GM18861 (cell line): ENCODE measurements around the gene MAP3K1.
"Not testable (repeated sequence)": the region's sequence is repeated elsewhere in the genome, so short reads cannot be mapped to it uniquely, and the experiment has no call there.

Experiments
- ATAC-seq: cut with Tn5 transposase; IDR thresholded peaks from one replicate; pipeline ENCODE4 v1.9.1; 2021; ENCODE audit not compliant: unreplicated experiment

Gene MAP3K1

GRCh38 chr5:56815658-56816545 lies 553 bp downstream of the MAP3K1 start:
- peak; percentile 27 for ATAC-seq

- ATAC-seq = peak; percentile 36
Measured at GRCh38 chr5:56816546-56817081, 1.3 kb downstream of the MAP3K1 start.

DNA sequence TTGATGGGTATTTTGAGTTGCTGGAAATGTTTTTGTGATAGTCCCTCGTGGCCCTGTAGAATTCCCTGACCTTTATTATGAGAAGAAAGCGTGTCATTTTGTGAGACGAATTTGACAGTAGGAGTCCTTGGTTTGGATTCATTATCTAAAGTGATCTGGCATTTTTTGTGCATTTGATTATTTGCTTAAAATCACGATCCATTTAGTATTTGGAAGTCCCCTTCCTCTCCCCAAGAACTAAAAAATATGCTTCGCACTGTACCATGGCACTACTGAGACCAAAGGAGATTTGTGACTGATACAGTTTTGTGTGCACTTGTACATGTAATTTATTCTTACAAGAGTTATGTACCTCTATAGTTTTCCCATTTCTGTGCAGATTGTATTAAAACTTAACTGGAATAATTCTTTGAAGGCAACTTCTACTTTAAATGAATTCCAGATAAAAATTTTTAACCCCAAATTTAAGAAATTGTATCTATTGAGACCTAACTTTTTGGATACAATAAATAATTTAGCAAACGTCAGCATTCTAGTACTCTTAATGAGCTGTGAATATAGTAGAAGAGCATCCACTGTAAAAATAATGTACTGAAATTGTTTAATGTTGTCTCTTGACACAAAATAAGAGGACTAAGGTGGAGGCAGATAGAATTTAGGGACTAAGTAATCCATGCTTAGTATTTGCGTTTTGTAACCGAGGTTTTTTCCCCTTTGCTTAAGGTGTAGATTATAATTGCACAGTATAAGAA lies 2.1 kb downstream of the MAP3K1 start:
- no peak for ATAC-seq

DNA sequence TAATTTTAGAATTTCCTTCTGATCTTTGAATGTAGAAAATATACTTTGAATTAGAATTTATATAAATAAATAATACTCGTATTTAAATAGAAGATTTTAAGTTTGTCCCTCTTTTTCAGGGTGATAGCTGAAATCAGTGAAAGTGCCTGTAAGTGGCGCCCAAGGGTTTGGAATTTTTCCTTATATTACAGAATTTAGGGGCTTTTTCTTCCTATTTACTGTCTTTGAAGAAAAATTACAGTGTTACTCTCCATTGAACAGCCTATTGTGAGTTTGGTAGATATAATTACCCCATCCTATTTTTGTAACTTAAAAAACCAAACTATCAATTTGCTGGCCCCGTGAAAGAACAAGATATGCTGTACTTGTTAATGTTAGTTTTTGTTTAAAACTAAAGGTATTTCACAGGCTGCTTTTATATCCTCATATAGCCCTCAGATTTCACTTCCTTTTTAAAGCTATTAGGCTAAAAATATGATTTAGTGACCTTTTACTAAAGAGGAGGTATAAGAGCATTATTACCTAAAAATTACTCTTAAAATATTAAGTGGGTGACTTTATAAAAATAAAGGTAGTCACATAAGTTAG lies 3.2 kb downstream of the MAP3K1 start:
- no peak for ATAC-seq

GRCh38 chr5:56819060-56819881 lies 3.9 kb downstream of the MAP3K1 start:
- no peak for ATAC-seq

DNA sequence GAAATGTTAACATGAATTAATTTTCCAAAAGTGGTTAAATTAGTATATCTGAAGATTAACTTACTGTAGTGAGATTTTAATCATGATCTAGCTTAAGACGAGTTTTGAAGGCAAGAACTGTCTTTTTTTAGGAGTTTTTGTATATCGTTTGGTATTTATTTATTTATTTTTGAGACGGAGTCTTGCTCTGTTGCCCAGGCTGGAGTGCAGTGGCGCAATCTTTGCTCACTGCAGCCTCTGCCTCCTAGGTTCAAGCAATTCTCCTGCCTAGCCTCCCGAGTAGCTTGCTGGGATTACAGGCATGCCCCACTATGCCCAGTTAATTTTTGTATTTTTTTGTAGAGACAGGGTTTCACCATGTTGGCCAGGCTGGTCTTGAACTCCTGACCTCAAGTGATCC lies 6.5 kb downstream of the MAP3K1 start:
- not testable (repeated sequence) for ATAC-seq

GRCh38 chr5:56822981-56823380 lies 7.6 kb downstream of the MAP3K1 start:
- ATAC-seq = no peak

GRCh38 chr5:56824019-56824418 lies 8.7 kb downstream of the MAP3K1 start:
- no peak for ATAC-seq

DNA sequence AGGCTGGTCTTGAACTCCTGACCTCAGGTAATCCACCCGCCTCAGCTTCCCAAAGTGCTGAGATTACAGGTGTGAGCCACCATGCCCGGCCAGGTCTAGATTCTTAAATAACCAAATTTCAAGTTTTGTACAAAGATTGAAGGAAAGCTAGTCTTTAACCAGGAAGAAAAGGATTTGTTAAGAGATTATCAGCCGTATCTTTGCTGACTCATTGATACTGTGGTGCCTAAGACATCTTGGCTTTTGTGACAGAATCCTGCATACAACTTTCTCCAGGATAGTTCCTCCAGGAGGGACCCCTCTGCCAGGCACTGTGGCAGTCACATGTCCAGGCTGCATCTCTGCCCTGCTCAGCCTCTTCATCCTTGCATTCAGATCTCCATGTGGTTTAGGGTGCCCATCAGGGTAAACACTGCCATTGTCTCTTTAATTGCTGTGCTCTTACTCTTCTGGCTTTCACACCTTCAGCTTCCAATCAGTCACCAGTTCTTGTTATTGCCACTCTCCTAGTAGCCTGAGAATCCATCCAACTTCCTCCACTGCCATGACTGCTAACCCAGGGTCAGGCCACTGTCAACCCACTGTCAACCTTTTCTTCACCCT lies 10.0 kb downstream of the MAP3K1 start:
- ATAC-seq = no peak

DNA sequence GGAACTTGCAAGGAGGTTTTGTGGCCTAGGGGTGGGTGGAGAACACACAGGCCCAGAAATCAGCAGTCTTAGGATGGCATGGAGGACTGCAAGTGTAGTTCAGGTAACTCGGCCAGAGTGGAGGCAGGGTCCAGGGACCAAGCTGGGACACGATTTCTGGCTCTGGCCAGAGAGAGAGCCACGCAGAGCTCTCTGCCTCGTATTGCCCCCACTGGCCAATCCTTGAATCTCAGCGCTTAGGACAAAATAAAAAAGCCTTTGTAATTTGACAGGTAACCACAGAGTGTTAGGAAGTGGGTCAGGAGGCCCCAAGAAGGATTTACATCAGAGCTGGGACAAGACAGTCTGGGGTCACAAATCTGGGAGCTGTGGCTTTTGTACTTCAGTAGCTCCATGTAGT lies 11.7 kb downstream of the MAP3K1 start:
- no peak for ATAC-seq

DNA sequence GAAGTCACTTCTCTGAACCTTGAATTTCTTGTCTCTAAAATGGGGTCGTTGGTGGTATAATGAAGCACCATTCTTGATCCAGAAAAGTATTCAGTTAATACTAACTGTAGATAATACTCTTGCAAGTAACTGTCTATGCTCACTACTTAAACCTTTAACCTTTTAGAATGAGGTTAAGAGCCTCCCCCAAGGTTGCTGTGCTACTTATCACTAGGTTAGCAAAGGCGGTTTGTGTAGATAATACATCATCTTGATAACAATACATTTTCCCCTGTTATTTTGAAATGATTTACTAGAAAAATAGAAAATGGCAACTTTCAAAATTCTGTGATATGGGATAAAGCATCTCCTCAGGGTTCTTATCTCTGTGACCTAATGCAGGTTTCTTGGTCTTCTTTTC lies 12.6 kb downstream of the MAP3K1 start:
- ATAC-seq = no peak

DNA sequence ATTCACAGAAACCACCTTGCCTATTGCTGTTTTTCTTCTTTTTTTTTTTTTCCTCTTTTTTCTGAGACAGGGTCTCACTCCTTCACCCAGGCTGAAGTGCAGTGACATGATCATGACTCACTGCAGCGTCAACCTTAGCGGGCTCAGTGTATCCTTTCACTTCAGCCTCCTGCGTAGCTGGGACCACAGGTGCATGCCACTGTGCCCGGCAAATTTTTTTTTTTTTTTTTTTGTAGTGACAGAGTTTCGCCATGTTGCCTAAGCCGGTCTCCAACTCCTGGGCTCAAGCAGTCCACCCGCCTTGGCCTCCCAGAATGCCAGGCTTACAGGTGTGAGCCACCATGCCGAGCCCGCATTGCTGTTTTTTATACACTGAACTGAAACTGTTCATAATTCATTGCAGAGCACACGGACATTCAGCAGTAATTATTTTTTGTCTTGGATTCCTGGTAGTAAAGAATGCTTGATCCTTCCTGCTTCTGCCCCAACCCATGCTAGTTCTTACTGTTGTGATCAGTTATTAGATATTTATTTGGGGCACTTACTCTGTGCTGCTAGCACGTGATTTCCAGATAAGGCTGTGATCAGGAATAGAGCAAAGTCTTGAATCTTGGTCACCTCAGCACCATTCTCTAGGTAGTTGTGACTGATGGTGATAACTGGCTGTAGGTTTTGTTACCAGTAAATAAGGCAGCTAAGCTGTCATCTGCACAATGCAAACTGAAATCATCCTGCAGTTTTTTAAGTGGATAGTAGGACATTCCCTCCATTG lies 14.0 kb downstream of the MAP3K1 start:
- ATAC-seq = peak; percentile 70

- ATAC-seq = no peak
Measured at GRCh38 chr5:56831773-56832172, 16.4 kb downstream of the MAP3K1 start.

GRCh38 chr5:56833325-56833724 lies 18.0 kb downstream of the MAP3K1 start:
- no peak for ATAC-seq

DNA sequence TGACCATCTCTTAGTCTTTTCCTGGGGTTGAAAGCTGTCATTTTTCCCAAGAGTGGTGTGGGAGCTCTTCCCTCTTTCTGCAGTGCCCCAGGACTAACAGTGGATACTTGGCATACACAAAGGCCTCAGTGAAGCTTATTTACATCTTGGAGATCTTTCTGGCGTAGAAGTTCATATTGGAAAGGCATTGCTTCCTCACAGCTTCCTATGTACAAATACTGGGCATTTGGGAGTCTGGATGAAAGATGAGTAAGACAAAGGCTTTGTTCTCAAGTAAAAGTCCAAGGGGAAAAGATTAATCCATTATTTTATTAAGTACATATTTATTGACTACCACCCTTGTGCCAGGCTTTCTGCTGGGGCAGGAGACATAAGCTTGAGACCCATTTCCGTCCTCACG lies 22.0 kb downstream of the MAP3K1 start:
- no peak for ATAC-seq

DNA sequence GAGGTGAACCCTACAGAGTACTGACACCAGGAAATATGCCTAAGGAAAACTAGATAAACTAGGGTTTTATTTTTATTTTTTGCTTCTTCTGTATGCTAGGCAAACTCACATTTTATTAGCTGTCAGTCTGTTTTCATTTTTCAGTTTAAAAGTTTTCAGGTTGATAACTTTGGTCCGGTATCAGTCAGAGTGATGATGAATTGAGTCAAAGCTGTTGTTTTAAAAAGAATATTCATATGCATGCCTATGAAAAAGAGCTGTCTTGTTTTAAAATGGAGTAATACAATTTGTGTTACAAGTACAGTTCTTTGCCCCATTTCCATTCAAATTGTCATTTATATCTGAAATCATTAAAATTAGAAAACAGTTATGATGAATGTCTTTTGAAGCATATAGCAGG lies 22.6 kb downstream of the MAP3K1 start:
- no peak for ATAC-seq

- peak; percentile 83 for ATAC-seq
Measured at GRCh38 chr5:56838409-56839039, 23.2 kb downstream of the MAP3K1 start.

DNA sequence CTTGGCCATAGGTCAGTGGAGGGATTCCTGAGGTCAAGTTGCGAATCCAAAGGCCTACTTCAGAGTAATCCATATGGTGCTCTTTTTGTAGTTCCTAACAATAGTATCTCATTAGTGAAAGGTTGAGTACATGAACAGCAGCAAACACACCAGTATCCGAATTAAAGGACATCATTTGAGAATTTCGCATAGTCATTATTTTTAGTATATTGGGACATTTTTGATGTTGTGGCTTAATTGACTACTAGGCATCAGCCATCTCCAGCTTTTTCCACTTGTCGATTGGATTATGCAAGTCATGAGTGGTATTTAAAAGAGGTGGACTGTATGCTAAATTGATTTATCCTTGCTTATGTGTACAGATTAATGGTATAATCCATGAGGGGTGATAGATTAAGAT lies 23.7 kb downstream of the MAP3K1 start:
- no peak for ATAC-seq

DNA sequence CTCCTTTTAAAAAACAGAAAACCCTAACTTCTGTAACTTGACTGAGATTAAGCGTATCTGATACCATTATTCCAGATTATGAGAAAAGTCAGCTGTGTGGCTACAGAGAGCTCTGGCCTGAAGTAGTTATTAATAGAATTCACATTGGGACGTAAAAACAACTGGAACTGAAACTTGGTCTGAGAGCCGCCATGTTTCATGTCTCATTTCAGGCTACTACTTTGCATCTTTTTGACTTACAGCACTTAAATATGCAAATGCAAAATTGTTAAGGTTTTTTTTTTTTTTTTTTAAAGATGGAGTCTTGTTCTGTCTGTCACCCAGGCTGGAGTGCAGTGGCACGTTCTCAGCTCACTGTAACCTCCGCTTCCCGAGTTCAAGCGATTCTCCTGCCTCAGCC lies 25.2 kb downstream of the MAP3K1 start:
- ATAC-seq = no peak
